ENCODE data around the gene IL1RAP. TPM values are rescaled to one million over a fixed set of nuclear protein-coding genes. Genes with fewer than 3 reads are reported as not detected.

Gene IL1RAP
- total RNA-seq, 1 experiment from 2014 or later, result 186 TPM

GRCh38 chr3:190615607-190616006, 101.7 kb downstream of the IL1RAP start:
- no peak for TF ChIP-seq CTCF (IDR thresholded peaks at IDR 0.05; ENCODE audit: unreplicated experiment)
- no TSS peak for BruUV-seq (replicated peaks)
- H3K36me3 Mint-ChIP-seq (ENCODE audit: insufficient read depth, unreplicated experiment), result peaks cover 27% of the 10 kb centered on the region
- H3K4me3 Mint-ChIP-seq (ENCODE audit: low read depth, unreplicated experiment), result no peak overlapping the region
- no peaks in the 10 kb centered on the region for H3K9me3 Mint-ChIP-seq (ENCODE audit: low read depth, unreplicated experiment)
- no peak overlapping the region for H3K27ac Mint-ChIP-seq (ENCODE audit: unreplicated experiment)
- CTCF ChIA-PET, result no interaction called here
- H3K4me1 Mint-ChIP-seq (ENCODE audit: low read depth, unreplicated experiment), result peaks cover 19% of the 10 kb centered on the region
- no peak for DNase-seq
- H3K27me3 Mint-ChIP-seq (ENCODE audit: unreplicated experiment), result no peaks in the 10 kb centered on the region
- intact Hi-C loops (cut with micrococcal nuclease; ENCODE audit: unreplicated experiment), result no loop called here

DNA sequence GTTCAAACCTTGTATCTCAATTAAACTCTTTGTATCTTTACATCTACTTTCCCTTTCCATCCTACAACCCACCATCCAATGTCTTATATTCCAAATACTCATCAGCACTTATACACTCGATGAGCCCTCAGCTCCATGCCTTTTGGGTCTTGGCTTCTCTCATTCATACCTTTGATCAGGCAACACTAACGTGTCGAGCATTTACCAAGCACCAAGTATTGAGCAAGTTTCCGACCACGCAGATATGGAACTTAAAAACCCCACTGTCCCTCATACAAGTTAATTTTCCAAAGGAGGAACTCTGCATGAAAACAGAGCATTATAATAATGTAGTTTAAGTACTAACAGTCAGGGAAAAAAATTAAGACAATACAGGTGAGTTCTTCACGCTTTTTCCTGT, 102.8 kb downstream of the IL1RAP start:
- Mint-ChIP-seq H3K27me3 (ENCODE audit: unreplicated experiment) (no peaks in the 10 kb centered on the region), H3K4me3 (ENCODE audit: low read depth, unreplicated experiment) (no peak overlapping the region), H3K4me1 (ENCODE audit: low read depth, unreplicated experiment) (peaks cover 19% of the 10 kb centered on the region), H3K9me3 (ENCODE audit: low read depth, unreplicated experiment) (no peaks in the 10 kb centered on the region), H3K27ac (ENCODE audit: unreplicated experiment) (no peak overlapping the region), H3K36me3 (ENCODE audit: insufficient read depth, unreplicated experiment) (peaks cover 17% of the 10 kb centered on the region)
- no TSS peak for BruUV-seq (replicated peaks)
- DNase-seq, result no peak
- no peak for TF ChIP-seq CTCF (IDR thresholded peaks at IDR 0.05; ENCODE audit: unreplicated experiment)
- intact Hi-C loops (cut with micrococcal nuclease; ENCODE audit: unreplicated experiment), result no loop called here
- CTCF ChIA-PET, result no interaction called here

DNA sequence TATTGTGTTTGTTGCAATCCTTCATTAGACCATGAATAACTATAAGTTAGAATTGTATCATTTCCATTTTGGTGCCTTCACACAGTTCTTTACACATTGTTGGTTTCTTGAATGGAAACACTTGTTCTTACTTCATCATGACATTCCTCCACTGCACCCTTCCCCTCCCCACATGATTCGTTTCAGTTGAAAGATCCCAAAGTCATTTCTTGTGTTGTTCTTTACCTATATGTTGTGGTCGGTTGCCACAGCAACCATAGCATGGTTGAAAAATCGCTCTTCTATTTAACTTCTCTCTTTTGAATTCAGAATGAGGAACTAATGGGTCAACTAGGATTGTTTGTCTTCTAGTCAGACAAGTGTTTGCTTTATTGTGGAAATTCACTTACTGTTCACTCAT, 103.3 kb downstream of the IL1RAP start:
- peaks cover 19% of the 10 kb centered on the region for H3K4me1 Mint-ChIP-seq (ENCODE audit: low read depth, unreplicated experiment)
- intact Hi-C loops (cut with micrococcal nuclease; ENCODE audit: unreplicated experiment), result no loop called here
- peak; percentile 30 for DNase-seq
- H3K4me3 Mint-ChIP-seq (ENCODE audit: low read depth, unreplicated experiment), result no peak overlapping the region
- peaks cover 20% of the 10 kb centered on the region for H3K36me3 Mint-ChIP-seq (ENCODE audit: insufficient read depth, unreplicated experiment)
- no peaks in the 10 kb centered on the region for H3K9me3 Mint-ChIP-seq (ENCODE audit: low read depth, unreplicated experiment)
- TF ChIP-seq CTCF (IDR thresholded peaks at IDR 0.05; ENCODE audit: unreplicated experiment), result no peak
- BruUV-seq (replicated peaks), result no TSS peak
- H3K27me3 Mint-ChIP-seq (ENCODE audit: unreplicated experiment), result no peaks in the 10 kb centered on the region
- peak overlapping the region; percentile 15 for H3K27ac Mint-ChIP-seq (ENCODE audit: unreplicated experiment)
- CTCF ChIA-PET, result no interaction called here

DNA sequence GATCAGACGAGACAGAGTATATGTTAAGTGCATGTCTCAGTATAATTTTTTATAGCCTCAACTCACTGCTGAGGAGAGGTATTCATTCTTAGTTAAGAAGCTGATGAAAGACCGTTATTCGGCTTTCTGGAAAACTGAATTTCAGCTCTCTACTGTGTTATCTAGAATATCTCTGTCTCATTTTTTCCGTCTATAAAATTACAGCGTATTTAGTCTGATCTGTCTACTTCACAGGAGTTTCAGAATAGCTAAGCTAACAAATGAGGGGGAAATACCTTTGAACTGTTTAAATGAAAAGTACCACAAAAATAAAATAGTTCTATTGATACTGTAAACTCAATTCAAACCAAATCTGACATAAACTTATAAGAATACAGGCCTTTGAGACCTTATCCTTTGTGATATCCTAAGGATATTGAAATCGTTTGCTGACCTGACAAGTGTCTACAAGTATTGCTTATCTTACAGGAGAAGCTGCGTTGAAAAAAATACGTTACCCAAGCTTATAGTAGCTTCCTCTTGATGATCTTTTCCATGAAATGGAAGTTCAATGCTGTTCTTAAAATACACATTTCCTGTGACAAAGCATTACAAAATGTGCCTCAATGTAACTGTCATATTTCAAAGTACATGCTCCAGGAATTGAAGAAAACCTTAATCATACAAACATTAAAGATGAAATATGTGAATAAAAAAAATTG, 104.6 kb downstream of the IL1RAP start:
- peak overlapping the region; percentile 11 for H3K27ac Mint-ChIP-seq (ENCODE audit: unreplicated experiment)
- no peak for DNase-seq
- no peak overlapping the region for H3K4me3 Mint-ChIP-seq (ENCODE audit: low read depth, unreplicated experiment)
- H3K27me3 Mint-ChIP-seq (ENCODE audit: unreplicated experiment), result no peaks in the 10 kb centered on the region
- CTCF ChIA-PET, result interaction anchor here (0.9 kb wide), 1 partner anchor 10 kb away, joined by 4 read pairs; no protein-coding TSS in a partner anchor
- BruUV-seq (replicated peaks), result no TSS peak
- H3K4me1 Mint-ChIP-seq (ENCODE audit: low read depth, unreplicated experiment), result peaks cover 19% of the 10 kb centered on the region
- peaks cover 20% of the 10 kb centered on the region for H3K36me3 Mint-ChIP-seq (ENCODE audit: insufficient read depth, unreplicated experiment)
- TF ChIP-seq CTCF (IDR thresholded peaks at IDR 0.05; ENCODE audit: unreplicated experiment), result no peak
- intact Hi-C loops (cut with micrococcal nuclease; ENCODE audit: unreplicated experiment), result no loop called here
- H3K9me3 Mint-ChIP-seq (ENCODE audit: low read depth, unreplicated experiment), result no peaks in the 10 kb centered on the region
